WTC11 (cell line): ENCODE data around the gene ILF3. TPM values are rescaled to one million over a fixed set of nuclear protein-coding genes. Genes with fewer than 3 reads are reported as not detected.

Experiments
- ATAC-seq: fragments of 200-7000 bp; cut with Tn5 transposase; 2 replicates; pipeline ENCODE4 v1.10.0; 2021; ENCODE audit warnings: mild to moderate bottlenecking, moderate library complexity
- CTCF ChIA-PET: fragments of 300-600 bp; sonication (Branson Sonifier 250); formaldehyde crosslinking; loops from one replicate; lab custom pipeline; 2021; ENCODE audit warnings: antibody characterized with exemption; lab: Charles Lee
- POLR2A ChIA-PET: fragments of 350-600 bp; sonication (Branson Sonifier 250); formaldehyde crosslinking; loops from one replicate; lab custom pipeline; 2021; ENCODE audit warnings: antibody characterized with exemption; lab: Charles Lee
- DNase-seq: peaks from one replicate; pipeline ENCODE4 v3.0.0; 2021; ENCODE audit warnings: low spot score
- H3K27ac Mint-ChIP-seq: 2 replicates; pipeline ENCODE4 v1.8.0; 2021; ENCODE audit warnings: mixed read lengths
- H3K27me3 Mint-ChIP-seq: 2 replicates; pipeline ENCODE4 v1.8.0; 2021; ENCODE audit warnings: low read depth, mild to moderate bottlenecking, moderate library complexity, mixed read lengths
- H3K36me3 Mint-ChIP-seq: 2 replicates; pipeline ENCODE4 v1.8.0; 2021; ENCODE audit warnings: mixed read lengths
- H3K4me1 Mint-ChIP-seq: 2 replicates; pipeline ENCODE4 v1.8.0; 2022; ENCODE audit warnings: mixed read lengths
- H3K4me3 Mint-ChIP-seq: 2 replicates; pipeline ENCODE4 v1.8.0; 2021; ENCODE audit warnings: mild to moderate bottlenecking, moderate library complexity, mixed read lengths
- H3K9me3 Mint-ChIP-seq: 2 replicates; pipeline ENCODE4 v1.8.0; 2021; ENCODE audit warnings: mixed read lengths
- AFF4 ChIP-seq: sonication (generic); formaldehyde crosslinking; IDR thresholded peaks from 2 replicates; pipeline ENCODE4 v1.8.1; 2023; ENCODE audit warnings: mild to moderate bottlenecking, missing genetic modification reagents, borderline replicate concordance
- CDX4 ChIP-seq: fragments of 250-450 bp; sonication (Bioruptor Pico); IDR thresholded peaks from 2 replicates; pipeline ENCODE4 v1.9.0; 2021; ENCODE audit warnings: moderate library complexity, mild to moderate bottlenecking, inconsistent platforms, borderline replicate concordance
- E2F1 ChIP-seq: sonication (generic); formaldehyde crosslinking; IDR thresholded peaks from 2 replicates; pipeline ENCODE4 v1.8.0; 2022; ENCODE audit warnings: mild to moderate bottlenecking, missing genetic modification reagents
- ELF4 ChIP-seq: sonication (generic); formaldehyde crosslinking; IDR thresholded peaks from 2 replicates; pipeline ENCODE4 v1.8.1; 2022; ENCODE audit warnings: low read depth, mild to moderate bottlenecking, moderate library complexity, missing genetic modification reagents
- ERG ChIP-seq: fragments of 250-450 bp; sonication (Bioruptor Pico); IDR thresholded peaks from 2 replicates; pipeline ENCODE4 v1.8.0; 2021; ENCODE audit warnings: mild to moderate bottlenecking
- FOXK1 ChIP-seq: sonication (generic); formaldehyde crosslinking; IDR thresholded peaks from 2 replicates; pipeline ENCODE4 v1.8.0; 2022; ENCODE audit warnings: mild to moderate bottlenecking, moderate library complexity, missing genetic modification reagents
- HMGXB4 ChIP-seq: sonication (generic); formaldehyde crosslinking; IDR thresholded peaks from 2 replicates; pipeline ENCODE4 v1.8.1; 2023; ENCODE audit warnings: mild to moderate bottlenecking, moderate library complexity, missing genetic modification reagents
- JUN ChIP-seq: sonication (generic); formaldehyde crosslinking; IDR thresholded peaks from 2 replicates; pipeline ENCODE4 v1.8.0; 2023; ENCODE audit warnings: mild to moderate bottlenecking, missing genetic modification reagents
- KAT7 ChIP-seq: sonication (generic); formaldehyde crosslinking; IDR thresholded peaks from 2 replicates; pipeline ENCODE4 v1.8.1; 2023; ENCODE audit warnings: missing genetic modification reagents, mild to moderate bottlenecking, borderline replicate concordance
- NFE2L1 ChIP-seq: sonication (generic); formaldehyde crosslinking; IDR thresholded peaks from 2 replicates; pipeline ENCODE4 v1.8.1; 2023; ENCODE audit warnings: missing genetic modification reagents
- NR2C2 ChIP-seq: sonication (generic); formaldehyde crosslinking; IDR thresholded peaks from 2 replicates; pipeline ENCODE4 v1.8.0; 2022; ENCODE audit warnings: mild to moderate bottlenecking, missing genetic modification reagents
- PRDM15 ChIP-seq: sonication (generic); formaldehyde crosslinking; IDR thresholded peaks from 2 replicates; pipeline ENCODE4 v1.8.0; 2022; ENCODE audit warnings: missing genetic modification reagents
- SP1 ChIP-seq: sonication (generic); formaldehyde crosslinking; conservative IDR thresholded peaks from 2 replicates; pipeline ENCODE4 v1.8.1; 2022; ENCODE audit warnings: missing genetic modification reagents
- TP53 ChIP-seq: sonication (generic); formaldehyde crosslinking; IDR thresholded peaks from 2 replicates; pipeline ENCODE4 v1.8.1; 2023; ENCODE audit warnings: mild to moderate bottlenecking, missing genetic modification reagents
- USF2 ChIP-seq: sonication (generic); formaldehyde crosslinking; IDR thresholded peaks from 2 replicates; pipeline ENCODE4 v1.8.1; 2023; ENCODE audit warnings: mild to moderate bottlenecking, missing genetic modification reagents, moderate library complexity
- ZNF232 ChIP-seq: sonication (generic); formaldehyde crosslinking; IDR thresholded peaks from 2 replicates; pipeline ENCODE4 v1.8.0; 2022; ENCODE audit warnings: mild to moderate bottlenecking, missing genetic modification reagents
- total RNA-seq: library from RNA; stranded (reverse); gene quantifications from 3 replicates; pipeline ENCODE4 v1.2.3, GENCODE V29; 2021

The ILF3 gene
- total RNA-seq, 1 experiment from 2014 or later = 659 TPM

- TF ChIP-seq HMGXB4 (CRISPR knock-in tag) (no peak), FOXK1 (CRISPR knock-in tag) (no peak), E2F1 (CRISPR knock-in tag) (no peak), KAT7 (CRISPR knock-in tag) (no peak), TP53 (CRISPR knock-in tag) (no peak), JUN (CRISPR knock-in tag) (no peak), ERG (CRISPR knock-in tag) (no peak), NR2C2 (CRISPR knock-in tag) (no peak), ZNF232 (CRISPR knock-in tag) (no peak), NFE2L1 (no peak), ELF4 (CRISPR knock-in tag) (no peak), CDX4 (no peak), USF2 (CRISPR knock-in tag) (no peak), SP1 (no peak)
Measured at GRCh38 chr19:10719466-10719961, 65.4 kb downstream of the ILF3 start (continued).

- Mint-ChIP-seq H3K4me3 (no peak overlapping the region), H3K9me3 (no peaks in the 10 kb centered on the region)
Measured at GRCh38 chr19:10720607-10721125, 66.5 kb downstream of the ILF3 start.

More at GRCh38 chr19:10720607-10721125, 66.5 kb downstream of the ILF3 start:
- DNase-seq (no peak), ATAC-seq (no peak)
- no peaks in the 10 kb centered on the region for H3K36me3 Mint-ChIP-seq
- POLR2A ChIA-PET = no interaction called here
- TF ChIP-seq AFF4 (CRISPR knock-in tag) (no peak), PRDM15 (CRISPR knock-in tag) (no peak)
- H3K27ac Mint-ChIP-seq = no peak overlapping the region
- H3K27me3 Mint-ChIP-seq = no peaks in the 10 kb centered on the region
- H3K4me1 Mint-ChIP-seq = peaks cover 12% of the 10 kb centered on the region
- CTCF ChIA-PET = no interaction called here
